Ovary (tissue), 9 donors: ENCODE data around the gene STK38L. TPM values are rescaled to one million over a fixed set of nuclear protein-coding genes. Genes with fewer than 3 reads are reported as not detected.

Experiments used
- DNase-seq, 5 donors: peaks; one replicate each; pipeline ENCODE4 v3.0.0-alpha.2; 2019 to 2020
- H3K27ac ChIP-seq, 2 donors: fragments of 200-600 bp; one replicate each; pipeline versions ENCODE4 v1.5.1 to v1.8.0; 2019 to 2022
- H3K27me3 ChIP-seq: fragments of 200-600 bp; one replicate; pipeline ENCODE4 v1.8.0; 2022
- H3K36me3 ChIP-seq: fragments of 200-600 bp; sonication (generic); one replicate; pipeline ENCODE4 v1.5.1; 2019
- H3K4me1 ChIP-seq: one replicate; pipeline ENCODE4 v1.8.1; 2013; ENCODE audit warnings: mild to moderate bottlenecking, moderate library complexity; ENCODE audit not compliant: insufficient read depth
- H3K4me3 ChIP-seq: fragments of 200-600 bp; sonication (generic); one replicate; pipeline ENCODE4 v1.5.1; 2017
- H3K9me3 ChIP-seq, 2 donors: fragments of 200-600 bp in 1 of 2; sonication (generic) in 1 of 2; one replicate each; pipeline versions ENCODE4 v1.5.1 to v1.8.1; 2013 to 2019; ENCODE audit warnings: mild to moderate bottlenecking in 1 of 2, moderate library complexity in 1 of 2
- EP300 ChIP-seq: sonication (generic); formaldehyde crosslinking; IDR thresholded peaks from one replicate; pipeline ENCODE4 v1.6.1; 2017; ENCODE audit warnings: antibody characterized with exemption
- POLR2A ChIP-seq: fragments of 450-650 bp; IDR thresholded peaks from one replicate; pipeline ENCODE4 v1.6.1; 2017; ENCODE audit warnings: antibody characterized with exemption, mild to moderate bottlenecking, moderate library complexity
- WGBS, 3 donors: extraction: QIAGEN DNeasy Blood & Tissue Kit in 1 of 3; methylation state at CpG; one replicate each; pipeline versions ENCODE4 v1.1.5 to v1.1.7; 2013 to 2017; 5-methylcytosine and 5-hydroxymethylcytosine counted together
- intact Hi-C, 4 donors: fragments of 100-400 bp; cut with DNase I; formaldehyde crosslinking; loops; one replicate each; pipeline versions ENCODE4 v1.11.0 to v1.15.1; 2022 to 2023
- polyA plus RNA-seq, 2 donors: library from polyadenylated mRNA; stranded (reverse); fragments of 200-250 nt in 1 of 2; fragments of 350-450 nt in 1 of 2; fragmentation: Illumina TruSeq in 1 of 2; extraction: RNeasy Lipid Tissue Mini Kit (QIAGEN cat#74804) in 1 of 2; gene quantifications; one replicate each; pipeline ENCODE4 v1.2.3, GENCODE V29; 2013 to 2014
- total RNA-seq, 7 donors: library from RNA; depleted of rRNA in 2 of 7; stranded (reverse); fragments of >200 nt in 2 of 7; fragmentation: NEBNext Ultra II Directional in 3 of 7; extraction: Animal tissue kit (Norgen Biotek cat#: 25700) in 3 of 7; gene quantifications; one replicate each; pipeline versions ENCODE4 v1.1.0 to v1.2.4, GENCODE V29; 2016 to 2023
- TF ChIP-seq, protein P1 (sequence below), 3 donors: fragments of 450-650 bp in 2 of 3; fragments of 200-600 bp in 1 of 3; IDR thresholded peaks; one replicate each; pipeline versions ENCODE4 v1.5.1 to v1.8.0; 2016 to 2022; ENCODE audit warnings: antibody characterized with exemption in 3 of 3, mild to moderate bottlenecking in 1 of 3
- donor health status: DM: no; HTN: no; CAD: no; lungs with moderate emphysema.
- donor health status: DM: no; HTN: no; CAD: no.
- donor health status: Bipolar disorder and iron deficiency.
- donor health status: DM: yes; HTN: yes; CAD: no.
- donor health status: DM: no; HTN: no; CAD: no.
- donor health status: DM: yes; HTN: yes; CAD: no.

STK38L gene
- total and polyA plus RNA-seq, 9 donors, result 7.4 to 24.7 (median 16.8) TPM

DNA sequence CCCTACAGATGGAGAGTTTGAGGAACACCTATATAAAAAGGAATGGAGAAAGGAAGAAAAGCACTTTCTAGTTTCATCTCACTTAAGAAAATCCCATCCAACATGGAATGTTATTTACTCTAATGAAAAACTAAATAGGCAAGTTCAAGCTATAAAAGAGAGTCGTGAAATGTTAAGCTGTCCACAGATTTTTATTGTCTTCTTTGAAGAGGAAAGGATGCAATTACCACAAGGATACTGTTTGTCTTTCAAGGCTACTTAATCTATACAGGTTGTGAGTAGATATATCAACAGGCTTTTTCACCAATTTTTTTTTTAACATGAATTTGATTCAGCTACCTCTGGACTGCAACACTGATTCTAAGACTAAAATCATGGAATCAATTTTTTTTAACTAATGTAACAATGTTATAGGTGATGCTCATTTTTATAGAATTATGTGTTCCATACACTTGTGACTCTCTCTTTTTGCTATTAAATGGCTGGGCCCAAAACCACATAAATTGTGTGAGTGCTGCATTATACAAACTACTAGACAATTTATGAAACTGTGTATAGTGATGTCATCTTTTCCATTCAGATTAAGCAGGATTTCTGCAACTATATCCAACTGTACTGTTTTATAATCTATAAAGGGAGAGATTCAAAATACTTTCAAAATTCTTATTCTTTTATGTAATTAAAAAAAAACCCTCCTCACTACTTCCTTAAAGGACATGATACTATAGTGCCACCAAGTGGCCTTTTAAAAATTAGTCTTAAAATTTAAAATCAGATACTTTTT is 61.8 kb downstream of the STK38L start:
- H3K4me1 ChIP-seq, result no peaks in the 10 kb centered on the region
- no peak overlapping the region for H3K27ac ChIP-seq
- H3K4me3 ChIP-seq, result no peak overlapping the region
- TF ChIP-seq, protein P1, sequence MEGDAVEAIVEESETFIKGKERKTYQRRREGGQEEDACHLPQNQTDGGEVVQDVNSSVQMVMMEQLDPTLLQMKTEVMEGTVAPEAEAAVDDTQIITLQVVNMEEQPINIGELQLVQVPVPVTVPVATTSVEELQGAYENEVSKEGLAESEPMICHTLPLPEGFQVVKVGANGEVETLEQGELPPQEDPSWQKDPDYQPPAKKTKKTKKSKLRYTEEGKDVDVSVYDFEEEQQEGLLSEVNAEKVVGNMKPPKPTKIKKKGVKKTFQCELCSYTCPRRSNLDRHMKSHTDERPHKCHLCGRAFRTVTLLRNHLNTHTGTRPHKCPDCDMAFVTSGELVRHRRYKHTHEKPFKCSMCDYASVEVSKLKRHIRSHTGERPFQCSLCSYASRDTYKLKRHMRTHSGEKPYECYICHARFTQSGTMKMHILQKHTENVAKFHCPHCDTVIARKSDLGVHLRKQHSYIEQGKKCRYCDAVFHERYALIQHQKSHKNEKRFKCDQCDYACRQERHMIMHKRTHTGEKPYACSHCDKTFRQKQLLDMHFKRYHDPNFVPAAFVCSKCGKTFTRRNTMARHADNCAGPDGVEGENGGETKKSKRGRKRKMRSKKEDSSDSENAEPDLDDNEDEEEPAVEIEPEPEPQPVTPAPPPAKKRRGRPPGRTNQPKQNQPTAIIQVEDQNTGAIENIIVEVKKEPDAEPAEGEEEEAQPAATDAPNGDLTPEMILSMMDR (IDR thresholded peaks at IDR 0.05), result peak in 2 of 3 donors; percentile 27 to 55
- no peak for TF ChIP-seq EP300
- H3K9me3 ChIP-seq, result no peaks in the 10 kb centered on the region
- H3K36me3 ChIP-seq, result no peaks in the 10 kb centered on the region
- intact Hi-C loops, result loop anchor here in 2 of 4 donors (10.0 kb wide), 3 partner anchors 281 to 451 kb away; partner anchors contain the start of genes MED21 (in 1 of the 2) and TM7SF3 (in 1 of the 2)
- 38 to 45% (median 45%) methylated on average over 1 of the region's 1 CpG for WGBS, 3 donors
- no peaks in the 10 kb centered on the region for H3K27me3 ChIP-seq
- DNase-seq, result no peak

DNA sequence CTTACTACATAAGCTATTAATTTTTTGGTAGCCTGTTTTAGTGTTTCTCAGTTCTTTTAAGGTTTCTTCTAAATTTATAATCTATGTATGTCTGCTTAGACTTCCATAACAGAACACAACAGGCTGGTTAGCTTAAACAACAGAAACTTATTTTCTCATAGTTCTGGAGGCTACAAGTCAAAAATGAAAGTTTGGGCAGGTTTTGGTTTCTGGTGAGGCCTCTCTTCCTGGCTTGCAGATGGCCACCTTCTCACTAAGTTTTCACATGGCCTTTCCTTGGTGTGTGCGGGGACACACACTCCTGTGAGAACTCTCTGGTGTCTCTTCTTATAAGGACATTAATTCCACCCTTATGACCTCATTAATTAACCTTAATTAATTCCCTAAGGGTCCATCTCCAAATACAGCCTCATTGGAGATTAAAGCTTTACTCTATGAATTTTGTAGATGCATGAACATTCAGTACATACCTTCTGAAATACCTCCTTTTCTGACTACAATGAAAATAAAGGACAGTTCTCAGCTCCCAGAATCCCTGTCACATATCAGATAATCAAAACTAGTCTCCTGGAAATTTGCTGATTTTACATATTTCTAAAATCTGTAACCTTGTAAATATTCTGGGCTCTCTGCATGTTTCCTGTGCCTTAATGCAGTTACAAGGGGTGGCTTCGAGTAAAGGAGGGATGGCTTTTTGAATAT is 65.4 kb downstream of the STK38L start:
- no peak for DNase-seq
- 93 to 94% (median 93%) methylated on average over 2 of the region's 2 CpGs for WGBS, 3 donors
- TF ChIP-seq, protein P1 (IDR thresholded peaks at IDR 0.05), result no peak
- TF ChIP-seq POLR2A (no peak), EP300 (no peak)
- intact Hi-C loops, result loop anchor here in 2 of 4 donors (10.0 kb wide), 3 partner anchors 285 to 455 kb away; partner anchors contain the start of genes MED21 (in 1 of the 2) and TM7SF3 (in 1 of the 2)
- no peaks in the 10 kb centered on the region for H3K27me3 ChIP-seq
- no peaks in the 10 kb centered on the region for H3K9me3 ChIP-seq
- no peak overlapping the region for H3K4me3 ChIP-seq
- H3K36me3 ChIP-seq, result no peaks in the 10 kb centered on the region
- no peaks in the 10 kb centered on the region for H3K4me1 ChIP-seq
- H3K27ac ChIP-seq, result no peak overlapping the region

DNA sequence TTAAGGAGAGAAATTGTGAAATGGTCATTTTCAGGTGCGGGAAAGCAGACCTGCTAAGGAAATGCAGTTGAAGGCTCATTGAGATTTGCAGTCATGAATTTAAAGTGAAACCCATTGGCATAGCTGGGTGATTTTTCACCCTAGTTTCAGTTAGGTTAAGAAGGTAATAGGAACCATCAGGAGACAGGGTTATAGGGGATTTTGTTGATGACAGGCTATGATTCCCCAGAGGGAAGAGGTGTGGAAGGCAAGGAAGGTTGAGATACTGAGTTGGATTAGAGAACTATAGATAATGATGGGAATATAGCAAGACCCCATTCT is 65.9 kb downstream of the STK38L start:
- DNase-seq, result no peak
- H3K27me3 ChIP-seq, result no peaks in the 10 kb centered on the region
- no peak for TF ChIP-seq POLR2A
- TF ChIP-seq EP300, result no peak
- TF ChIP-seq, protein P1 (IDR thresholded peaks at IDR 0.05), result no peak
- H3K36me3 ChIP-seq, result no peaks in the 10 kb centered on the region
- WGBS, 3 donors, result 96 to 100% (median 98%) methylated on average over 1 of the region's 1 CpG
- intact Hi-C loops, result loop anchor here in 2 of 4 donors (10.0 kb wide), 3 partner anchors 285 to 455 kb away; partner anchors contain the start of genes MED21 (in 1 of the 2) and TM7SF3 (in 1 of the 2)
- H3K27ac ChIP-seq, result no peak overlapping the region
- H3K4me1 ChIP-seq, result no peaks in the 10 kb centered on the region
- H3K9me3 ChIP-seq, result no peaks in the 10 kb centered on the region
- H3K4me3 ChIP-seq, result no peak overlapping the region

DNA sequence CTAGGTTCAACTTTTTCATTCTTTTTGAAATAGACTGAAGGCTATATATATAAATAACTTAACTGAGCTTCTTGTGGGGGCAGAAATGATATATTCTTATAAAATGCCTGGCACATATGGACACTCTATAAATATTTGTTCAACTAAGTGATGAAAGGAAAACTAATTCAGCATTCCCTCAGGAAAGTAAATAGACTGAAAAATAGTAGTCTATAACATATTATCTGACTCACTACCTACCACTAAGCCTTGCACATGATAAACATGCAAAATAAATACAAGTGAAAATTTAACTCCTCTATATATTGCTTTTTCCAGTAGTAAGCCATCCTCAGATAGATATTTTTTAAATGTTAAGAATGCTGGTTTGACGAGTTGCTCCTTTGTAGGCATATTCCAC is 72.9 kb downstream of the STK38L start:
- Histone ChIP-seq H3K4me1 (no peaks in the 10 kb centered on the region), H3K9me3 (no peaks in the 10 kb centered on the region), H3K27me3 (no peaks in the 10 kb centered on the region), H3K36me3 (no peaks in the 10 kb centered on the region), H3K4me3 (no peak overlapping the region), H3K27ac (no peak overlapping the region)
- 91 to 96% (median 91%) methylated on average over 1 of the region's 1 CpG for WGBS, 3 donors
- intact Hi-C loops, result no loop called here
- TF ChIP-seq POLR2A (no peak), EP300 (no peak)
- TF ChIP-seq, protein P1 (IDR thresholded peaks at IDR 0.05), result no peak
- DNase-seq, result no peak
